ENCODE data around the gene GSTM5. TPM values are rescaled to one million over a fixed set of nuclear protein-coding genes. Genes with fewer than 3 reads are reported as not detected.
"Not testable (repeated sequence)": the region's sequence is repeated elsewhere in the genome, so short reads cannot be mapped to it uniquely, and the experiment has no call there.

GSTM5 gene
- total and polyA plus RNA-seq, 2 of the 13 experiments (the other 11 are each of a cell fraction or from before 2014, with no cell fraction given): not detected

- no peak for TF ChIP-seq ZFP91 (CRISPR knock-in tag; IDR thresholded peaks at IDR 0.05; ENCODE audit: borderline replicate concordance)
These were observed 42.7 kb upstream of the GSTM5 start (continued) for GRCh38 chr1:109669246-109669948.

GRCh38 chr1:109669949-109670302, 42.1 kb upstream of the GSTM5 start:
- H2AFZ ChIP-seq (ENCODE audit: low read length); H3K79me2 ChIP-seq (ENCODE audit: insufficient read depth, low read length); intact Hi-C loops (cut with micrococcal nuclease; ENCODE audit: unreplicated experiment); H3K27me3 ChIP-seq (ENCODE audit: control insufficient read depth in 1 of 2, insufficient read depth in 2 of 2, low read length in 2 of 2); H4K20me1 ChIP-seq (ENCODE audit: insufficient read depth, low read length); H3K27ac ChIP-seq (ENCODE audit: extremely low read length, insufficient read depth, low read length); CTCF ChIA-PET (ENCODE audit: low intra/inter-chr PET ratio, low total read pairs); H3K9me3 ChIP-seq (ENCODE audit: low read length); H3K9ac ChIP-seq (ENCODE audit: insufficient read depth, low read depth, low read length); H3K4me3 ChIP-seq (replicated peaks in 1 of 3; ENCODE audit: insufficient read depth in 1 of 3, low read depth in 2 of 3, low read length in 3 of 3); DNase-seq (ENCODE audit: low spot score); FAIRE-seq; ATAC-seq; H3K4me2 ChIP-seq (ENCODE audit: low read depth, low read length); H3K36me3 ChIP-seq (replicated peaks in 1 of 2; ENCODE audit: control insufficient read depth in 1 of 2, insufficient read depth in 2 of 2, low read length in 2 of 2); BruUV-seq (replicated peaks): not testable (repeated sequence)
- WGBS (ENCODE audit: low lambda C conversion rate): 90% methylated on average over 4 of the region's 5 CpGs
- H3K4me1 ChIP-seq (ENCODE audit: insufficient read depth, low read length): peaks cover 13% of the 10 kb centered on the region
- POLR2A ChIA-PET: interaction anchor here (0.6 kb wide), 1 partner anchor 14 kb away, joined by 3 read pairs; the partner anchor contains the start of gene GSTM4
- in situ Hi-C loops (cut with HindIII; ENCODE audit: extremely low pct_ligation_motif_present, low pct_unique_long_range_greater_than_20kb): loop anchor here (10.0 kb wide), 1 partner anchor 45 kb away; the partner anchor contains the start of gene GSTM5

GRCh38 chr1:109671067-109671466, 41.0 kb upstream of the GSTM5 start:
- Histone ChIP-seq H3K9me3 (ENCODE audit: low read length) (no peaks in the 10 kb centered on the region), H3K9ac (ENCODE audit: insufficient read depth, low read depth, low read length) (no peak overlapping the region), H2AFZ (ENCODE audit: low read length) (no peak overlapping the region), H3K27ac (ENCODE audit: extremely low read length, insufficient read depth, low read length) (no peak overlapping the region), H3K4me2 (ENCODE audit: low read depth, low read length) (no peak overlapping the region), H3K27me3 (ENCODE audit: control insufficient read depth in 1 of 2, insufficient read depth in 2 of 2, low read length in 2 of 2) (no peaks in the 10 kb centered on the region), H3K79me2 (ENCODE audit: insufficient read depth, low read length) (no peaks in the 10 kb centered on the region), H3K4me3 (replicated peaks in 1 of 3; ENCODE audit: insufficient read depth in 1 of 3, low read depth in 2 of 3, low read length in 3 of 3) (no peak overlapping the region), H3K4me1 (ENCODE audit: insufficient read depth, low read length) (peaks cover 13% of the 10 kb centered on the region), H3K36me3 (replicated peaks in 1 of 2; ENCODE audit: control insufficient read depth in 1 of 2, insufficient read depth in 2 of 2, low read length in 2 of 2) (no peaks in the 10 kb centered on the region), H4K20me1 (ENCODE audit: insufficient read depth, low read length) (no peaks in the 10 kb centered on the region)
- no TSS peak for BruUV-seq (replicated peaks)
- no peak for FAIRE-seq
- ChIA-PET CTCF (ENCODE audit: low intra/inter-chr PET ratio, low total read pairs) (no interaction called here), POLR2A (no interaction called here)
- ATAC-seq: no peak
- in situ Hi-C loops (cut with HindIII; ENCODE audit: extremely low pct_ligation_motif_present, low pct_unique_long_range_greater_than_20kb): no loop called here
- intact Hi-C loops (cut with micrococcal nuclease; ENCODE audit: unreplicated experiment): no loop called here
- WGBS (ENCODE audit: low lambda C conversion rate): 86% methylated on average over 3 of the region's 5 CpGs
- no peak for DNase-seq (ENCODE audit: low spot score)
- TF ChIP-seq REST (IDR thresholded peaks at IDR 0.05; ENCODE audit: borderline replicate concordance in 1 of 2, low read depth in 1 of 2, low read length in 2 of 2): no peak
- no peak for TF ChIP-seq ZNF350 (CRISPR knock-in tag; IDR thresholded peaks at IDR 0.05; ENCODE audit: borderline replicate concordance, low read depth)
- no peak for TF ChIP-seq ZNF839 (CRISPR knock-in tag; IDR thresholded peaks at IDR 0.05; ENCODE audit: borderline replicate concordance)
- TF ChIP-seq ZNF724P (CRISPR knock-in tag; IDR thresholded peaks at IDR 0.05; ENCODE audit: borderline replicate concordance): no peak
- no peak for TF ChIP-seq U2AF2 (IDR thresholded peaks at IDR 0.05; ENCODE audit: low read depth, low read length)
- TF ChIP-seq THAP7 (CRISPR knock-in tag; IDR thresholded peaks at IDR 0.05): no peak
- no peak for TF ChIP-seq ZMYM4 (CRISPR knock-in tag; IDR thresholded peaks at IDR 0.05)
- no peak for TF ChIP-seq CBFB (CRISPR knock-in tag; IDR thresholded peaks at IDR 0.05)

Measured in HepG2 (cell line).